Esophagus squamous epithelium (tissue), 4 donors: ENCODE data around the gene UBE2U.

Source experiments
- POLR2A ChIP-seq, 4 donors: fragments of 450-650 bp; IDR thresholded peaks; one replicate each; pipeline ENCODE4 v1.6.1; 2017; ENCODE audit warnings: antibody characterized with exemption in 4 of 4, mild to moderate bottlenecking in 4 of 4, moderate library complexity in 3 of 4
- TF ChIP-seq, protein P1 (sequence below), 6 experiments: fragments of 450-650 bp in 4 of 6; fragments of 200-600 bp in 2 of 6; sonication (generic) in 2 of 6; IDR thresholded peaks; one replicate each; pipeline ENCODE4 v1.5.1; 2016 to 2019; ENCODE audit warnings: antibody characterized with exemption in 6 of 6, mild to moderate bottlenecking in 4 of 6, moderate library complexity in 4 of 6

DNA sequence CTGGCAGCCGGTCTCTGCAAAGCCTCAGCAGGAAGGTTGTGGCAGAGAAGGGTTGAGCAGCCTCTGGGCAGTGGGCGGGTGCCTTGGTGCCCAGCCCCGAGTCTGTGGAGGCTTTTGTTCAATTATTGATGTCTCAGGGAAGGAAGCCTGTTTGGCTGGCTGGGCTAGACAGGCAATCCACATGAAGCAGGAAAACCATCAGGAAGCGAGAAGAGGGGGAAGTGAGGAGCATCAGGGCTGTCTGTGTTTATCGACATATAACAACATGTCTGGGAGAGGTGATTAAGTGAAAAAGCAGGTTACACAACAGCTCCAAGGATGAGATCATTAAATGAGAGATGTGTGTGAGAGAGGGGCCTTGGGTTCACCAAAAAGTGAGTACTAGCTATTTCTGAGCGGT lies 105.4 kb downstream of the UBE2U start:
- TF ChIP-seq, protein P1, sequence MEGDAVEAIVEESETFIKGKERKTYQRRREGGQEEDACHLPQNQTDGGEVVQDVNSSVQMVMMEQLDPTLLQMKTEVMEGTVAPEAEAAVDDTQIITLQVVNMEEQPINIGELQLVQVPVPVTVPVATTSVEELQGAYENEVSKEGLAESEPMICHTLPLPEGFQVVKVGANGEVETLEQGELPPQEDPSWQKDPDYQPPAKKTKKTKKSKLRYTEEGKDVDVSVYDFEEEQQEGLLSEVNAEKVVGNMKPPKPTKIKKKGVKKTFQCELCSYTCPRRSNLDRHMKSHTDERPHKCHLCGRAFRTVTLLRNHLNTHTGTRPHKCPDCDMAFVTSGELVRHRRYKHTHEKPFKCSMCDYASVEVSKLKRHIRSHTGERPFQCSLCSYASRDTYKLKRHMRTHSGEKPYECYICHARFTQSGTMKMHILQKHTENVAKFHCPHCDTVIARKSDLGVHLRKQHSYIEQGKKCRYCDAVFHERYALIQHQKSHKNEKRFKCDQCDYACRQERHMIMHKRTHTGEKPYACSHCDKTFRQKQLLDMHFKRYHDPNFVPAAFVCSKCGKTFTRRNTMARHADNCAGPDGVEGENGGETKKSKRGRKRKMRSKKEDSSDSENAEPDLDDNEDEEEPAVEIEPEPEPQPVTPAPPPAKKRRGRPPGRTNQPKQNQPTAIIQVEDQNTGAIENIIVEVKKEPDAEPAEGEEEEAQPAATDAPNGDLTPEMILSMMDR (IDR thresholded peaks at IDR 0.05), result no peak
- TF ChIP-seq POLR2A (IDR thresholded peaks at IDR 0.05), result no peak
